ENCODE results near the gene PTPN14. TPM values are rescaled to one million over a fixed set of nuclear protein-coding genes. Genes with fewer than 3 reads are reported as not detected.

Gene PTPN14
- total RNA-seq, 1 experiment from 2014 or later: 37.5 TPM

GRCh38 chr1:214349008-214349407, 202.4 kb downstream of the PTPN14 start:
- no TSS peak for BruUV-seq (replicated peaks)
- no peaks in the 10 kb centered on the region for H3K4me1 ChIP-seq (ENCODE audit: control insufficient read depth in 1 of 2, insufficient read depth in 2 of 2, low read length in 2 of 2)
- H3K79me2 ChIP-seq (ENCODE audit: insufficient read depth, low read length): no peaks in the 10 kb centered on the region
- no peak overlapping the region for H2AFZ ChIP-seq (ENCODE audit: low read depth, low read length, poor library complexity, severe bottlenecking)
- RAD21 ChIA-PET (ENCODE audit: low non-redundant PET in 1 of 2, low total read pairs in 2 of 2, uncharacterized antibody in 2 of 2, unreplicated experiment in 2 of 2): no interaction called here
- DNase-seq (ENCODE audit: low read depth, low spot score): no peak
- CTCF ChIA-PET: interaction anchor here (1.6 kb wide), 1 partner anchor 17 kb away, joined by 14 read pairs; no protein-coding TSS in a partner anchor
- POLR2A ChIA-PET: no interaction called here
- H3K9ac ChIP-seq (ENCODE audit: low read length): no peak overlapping the region
- ATAC-seq: no peak
- no peaks in the 10 kb centered on the region for H4K20me1 ChIP-seq (ENCODE audit: insufficient read depth)
- TF ChIP-seq TCF7L2 (IDR thresholded peaks at IDR 0.05; ENCODE audit: borderline replicate concordance, extremely low read depth, insufficient read depth, insufficient read length) (no peak), CTCF (IDR thresholded peaks at IDR 0.05 in 2 of 3, conservative IDR thresholded peaks at IDR 0.05 in 1 of 3; ENCODE audit: borderline replicate concordance in 1 of 3, insufficient read depth in 1 of 3, low read depth in 2 of 3, low read length in 2 of 3) (no peak), SRF (IDR thresholded peaks at IDR 0.05; ENCODE audit: low read depth) (no peak), EZH2phosphoT487 (IDR thresholded peaks at IDR 0.05; ENCODE audit: borderline replicate concordance) (no peak), EGR1 (IDR thresholded peaks at IDR 0.05; ENCODE audit: low read depth) (no peak), JUND (IDR thresholded peaks at IDR 0.05) (no peak), FOSL1 (IDR thresholded peaks at IDR 0.05; ENCODE audit: low read depth) (no peak), ATF3 (IDR thresholded peaks at IDR 0.05) (no peak), ELF1 (IDR thresholded peaks at IDR 0.05; ENCODE audit: borderline replicate concordance, low read depth) (no peak)
- no peak overlapping the region for H3K4me3 ChIP-seq (replicated peaks in 1 of 2; ENCODE audit: low read depth in 1 of 2, low read length in 2 of 2)
- no peaks in the 10 kb centered on the region for H3K9me2 ChIP-seq (ENCODE audit: insufficient read depth)
- no peak overlapping the region for H3K27ac ChIP-seq (ENCODE audit: low read depth, low read length)
- H3K27me3 ChIP-seq (ENCODE audit: insufficient read depth, low read length): no peaks in the 10 kb centered on the region
- H3K36me3 ChIP-seq (ENCODE audit: control insufficient read depth in 1 of 2, insufficient read depth in 2 of 2, low read length in 2 of 2): 0 out of 4 replicates have a peak, but pooled peaks cover 0 to 2% of the 10 kb centered on the region in 2 experiments
- intact Hi-C loops (cut with micrococcal nuclease): no loop called here
- no peak overlapping the region for H3K4me2 ChIP-seq (ENCODE audit: low read length)
- H3K9me3 ChIP-seq (ENCODE audit: control insufficient read depth in 1 of 2, insufficient read depth in 1 of 2, low read depth in 1 of 2, low read length in 2 of 2): no peaks in the 10 kb centered on the region
